Ishikawa (cell line): Measurements from ENCODE around the gene TNRC6C.

Source experiments
- CEBPB ChIP-seq: IDR thresholded peaks from 2 replicates; pipeline ENCODE4 v1.6.1; 2012
- CREB1 ChIP-seq: IDR thresholded peaks from 2 replicates; pipeline ENCODE4 v1.6.1; 2012; ENCODE audit warnings: low read depth
- EGR1 ChIP-seq: IDR thresholded peaks from 2 replicates; pipeline ENCODE4 v1.6.1; 2012
- EP300 ChIP-seq: IDR thresholded peaks from 2 replicates; pipeline ENCODE4 v1.6.1; 2012; ENCODE audit warnings: borderline replicate concordance
- FOXM1 ChIP-seq: IDR thresholded peaks from 2 replicates; pipeline ENCODE4 v1.6.1; 2012; ENCODE audit warnings: low read depth, borderline replicate concordance
- NFIC ChIP-seq: IDR thresholded peaks from 2 replicates; pipeline ENCODE4 v1.6.1; 2012
- RAD21 ChIP-seq: IDR thresholded peaks from 2 replicates; pipeline ENCODE4 v1.6.1; 2012; ENCODE audit warnings: low read depth
- TAF1 ChIP-seq: IDR thresholded peaks from 2 replicates; pipeline ENCODE4 v1.6.1; 2012; ENCODE audit warnings: low read depth, mild to moderate bottlenecking
- TCF12 ChIP-seq: IDR thresholded peaks from 2 replicates; pipeline ENCODE4 v1.6.1; 2012; ENCODE audit warnings: low read depth
- TEAD4 ChIP-seq: IDR thresholded peaks from 2 replicates; pipeline ENCODE4 v1.6.1; 2012
- USF1 ChIP-seq: IDR thresholded peaks from 2 replicates; pipeline ENCODE4 v1.6.1; 2012
- YY1 ChIP-seq: IDR thresholded peaks from 2 replicates; pipeline ENCODE4 v1.6.1; 2012; ENCODE audit warnings: low read depth
- ZBTB7A ChIP-seq: IDR thresholded peaks from 2 replicates; pipeline ENCODE4 v1.6.1; 2012; ENCODE audit warnings: low read depth
- TF ChIP-seq, protein P1 (sequence below): IDR thresholded peaks from 2 replicates; pipeline ENCODE4 v1.6.1; 2012; ENCODE audit warnings: low read depth, mild to moderate bottlenecking

- TF ChIP-seq, protein P1, sequence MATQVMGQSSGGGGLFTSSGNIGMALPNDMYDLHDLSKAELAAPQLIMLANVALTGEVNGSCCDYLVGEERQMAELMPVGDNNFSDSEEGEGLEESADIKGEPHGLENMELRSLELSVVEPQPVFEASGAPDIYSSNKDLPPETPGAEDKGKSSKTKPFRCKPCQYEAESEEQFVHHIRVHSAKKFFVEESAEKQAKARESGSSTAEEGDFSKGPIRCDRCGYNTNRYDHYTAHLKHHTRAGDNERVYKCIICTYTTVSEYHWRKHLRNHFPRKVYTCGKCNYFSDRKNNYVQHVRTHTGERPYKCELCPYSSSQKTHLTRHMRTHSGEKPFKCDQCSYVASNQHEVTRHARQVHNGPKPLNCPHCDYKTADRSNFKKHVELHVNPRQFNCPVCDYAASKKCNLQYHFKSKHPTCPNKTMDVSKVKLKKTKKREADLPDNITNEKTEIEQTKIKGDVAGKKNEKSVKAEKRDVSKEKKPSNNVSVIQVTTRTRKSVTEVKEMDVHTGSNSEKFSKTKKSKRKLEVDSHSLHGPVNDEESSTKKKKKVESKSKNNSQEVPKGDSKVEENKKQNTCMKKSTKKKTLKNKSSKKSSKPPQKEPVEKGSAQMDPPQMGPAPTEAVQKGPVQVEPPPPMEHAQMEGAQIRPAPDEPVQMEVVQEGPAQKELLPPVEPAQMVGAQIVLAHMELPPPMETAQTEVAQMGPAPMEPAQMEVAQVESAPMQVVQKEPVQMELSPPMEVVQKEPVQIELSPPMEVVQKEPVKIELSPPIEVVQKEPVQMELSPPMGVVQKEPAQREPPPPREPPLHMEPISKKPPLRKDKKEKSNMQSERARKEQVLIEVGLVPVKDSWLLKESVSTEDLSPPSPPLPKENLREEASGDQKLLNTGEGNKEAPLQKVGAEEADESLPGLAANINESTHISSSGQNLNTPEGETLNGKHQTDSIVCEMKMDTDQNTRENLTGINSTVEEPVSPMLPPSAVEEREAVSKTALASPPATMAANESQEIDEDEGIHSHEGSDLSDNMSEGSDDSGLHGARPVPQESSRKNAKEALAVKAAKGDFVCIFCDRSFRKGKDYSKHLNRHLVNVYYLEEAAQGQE, result no peak
- TF ChIP-seq RAD21 (no peak), YY1 (no peak), FOXM1 (no peak), NFIC (no peak), TAF1 (no peak), CREB1 (no peak), EP300 (no peak), ZBTB7A (no peak), USF1 (no peak), CEBPB (no peak), TCF12 (no peak), TEAD4 (no peak), EGR1 (no peak)
These were observed 185.0 kb downstream of the TNRC6C start for GRCh38 chr17:78143214-78144146.
